ENCODE results near the gene POLR3H.
"Not testable (repeated sequence)": the region's sequence is repeated elsewhere in the genome, so short reads cannot be mapped to it uniquely, and the experiment has no call there.

The POLR3H gene

DNA sequence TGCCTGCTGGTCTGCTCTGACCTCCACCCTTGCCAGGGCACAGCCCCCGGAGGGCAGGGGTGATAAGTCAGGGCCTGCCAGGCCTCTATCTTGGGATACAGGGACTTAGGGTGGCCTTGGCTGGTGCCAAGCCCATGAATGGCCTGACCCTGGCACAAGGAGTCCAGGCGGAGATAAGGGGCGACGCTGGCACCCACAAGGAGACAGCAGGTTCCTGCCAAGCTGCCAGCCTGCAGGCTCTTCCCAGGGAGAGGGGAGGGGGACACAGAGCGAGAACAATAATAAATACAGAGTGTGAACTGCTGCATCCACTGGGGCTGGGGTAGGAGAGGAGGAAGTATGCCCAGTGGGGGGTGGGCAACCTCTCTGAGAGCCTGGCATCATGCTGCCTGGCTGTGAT lies 17.5 kb upstream of the POLR3H start:
- TF ChIP-seq, protein P1, sequence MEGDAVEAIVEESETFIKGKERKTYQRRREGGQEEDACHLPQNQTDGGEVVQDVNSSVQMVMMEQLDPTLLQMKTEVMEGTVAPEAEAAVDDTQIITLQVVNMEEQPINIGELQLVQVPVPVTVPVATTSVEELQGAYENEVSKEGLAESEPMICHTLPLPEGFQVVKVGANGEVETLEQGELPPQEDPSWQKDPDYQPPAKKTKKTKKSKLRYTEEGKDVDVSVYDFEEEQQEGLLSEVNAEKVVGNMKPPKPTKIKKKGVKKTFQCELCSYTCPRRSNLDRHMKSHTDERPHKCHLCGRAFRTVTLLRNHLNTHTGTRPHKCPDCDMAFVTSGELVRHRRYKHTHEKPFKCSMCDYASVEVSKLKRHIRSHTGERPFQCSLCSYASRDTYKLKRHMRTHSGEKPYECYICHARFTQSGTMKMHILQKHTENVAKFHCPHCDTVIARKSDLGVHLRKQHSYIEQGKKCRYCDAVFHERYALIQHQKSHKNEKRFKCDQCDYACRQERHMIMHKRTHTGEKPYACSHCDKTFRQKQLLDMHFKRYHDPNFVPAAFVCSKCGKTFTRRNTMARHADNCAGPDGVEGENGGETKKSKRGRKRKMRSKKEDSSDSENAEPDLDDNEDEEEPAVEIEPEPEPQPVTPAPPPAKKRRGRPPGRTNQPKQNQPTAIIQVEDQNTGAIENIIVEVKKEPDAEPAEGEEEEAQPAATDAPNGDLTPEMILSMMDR (IDR thresholded peaks at IDR 0.05; ENCODE audit: insufficient read depth, low read length), result no peak
- TF ChIP-seq SPI1 (IDR thresholded peaks at IDR 0.05; ENCODE audit: borderline replicate concordance, low read depth), result no peak
- TF ChIP-seq GABPA (IDR thresholded peaks at IDR 0.05; ENCODE audit: low read depth), result no peak
- TF ChIP-seq POLR2AphosphoS5 (IDR thresholded peaks at IDR 0.05; ENCODE audit: low read depth), result no peak
- no peak for TF ChIP-seq REST (IDR thresholded peaks at IDR 0.05; ENCODE audit: insufficient replicate concordance, low read depth)
- no peak overlapping the region for H3K27ac ChIP-seq (replicated peaks)
- no peak overlapping the region for H3K4me3 ChIP-seq (replicated peaks; ENCODE audit: insufficient read depth, low read length)
- no peak for DNase-seq (ENCODE audit: low read depth in 1 of 2, low spot score in 1 of 2)
- peaks cover 12% of the 10 kb centered on the region for H3K27me3 ChIP-seq (ENCODE audit: insufficient read depth, poor library complexity, severe bottlenecking)

DNA sequence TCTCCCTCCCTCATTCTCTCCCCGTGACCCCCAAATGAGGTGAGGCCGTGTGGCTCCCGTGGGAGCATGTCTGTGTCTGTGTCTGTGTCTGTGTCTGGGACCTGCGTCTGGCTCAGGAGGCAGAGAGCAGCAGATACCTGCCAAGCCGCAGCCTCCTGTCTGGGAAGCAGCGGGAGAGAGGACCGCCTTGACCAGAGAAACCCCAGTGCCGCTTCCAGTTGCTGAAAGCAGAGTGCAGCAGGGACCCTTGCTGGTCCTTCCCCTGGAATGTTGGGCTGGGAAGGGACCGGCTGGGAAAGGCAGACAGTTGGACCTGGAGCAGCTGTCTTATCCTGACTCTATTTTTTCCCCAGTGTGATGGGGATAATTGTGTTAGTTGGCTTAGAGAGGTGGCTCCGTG lies 17.1 kb upstream of the POLR3H start:
- TF ChIP-seq SPI1 (IDR thresholded peaks at IDR 0.05; ENCODE audit: borderline replicate concordance, low read depth) (no peak), POLR2AphosphoS5 (IDR thresholded peaks at IDR 0.05; ENCODE audit: low read depth) (no peak), REST (IDR thresholded peaks at IDR 0.05; ENCODE audit: insufficient replicate concordance, low read depth) (no peak), GABPA (IDR thresholded peaks at IDR 0.05; ENCODE audit: low read depth) (no peak)
- TF ChIP-seq, protein P1 (IDR thresholded peaks at IDR 0.05; ENCODE audit: insufficient read depth, low read length), result no peak
- Histone ChIP-seq H3K27ac (replicated peaks) (no peak overlapping the region), H3K27me3 (ENCODE audit: insufficient read depth, poor library complexity, severe bottlenecking) (peaks cover 12% of the 10 kb centered on the region), H3K4me3 (replicated peaks; ENCODE audit: insufficient read depth, low read length) (no peak overlapping the region)
- no peak for DNase-seq (ENCODE audit: low read depth in 1 of 2, low spot score in 1 of 2)

DNA sequence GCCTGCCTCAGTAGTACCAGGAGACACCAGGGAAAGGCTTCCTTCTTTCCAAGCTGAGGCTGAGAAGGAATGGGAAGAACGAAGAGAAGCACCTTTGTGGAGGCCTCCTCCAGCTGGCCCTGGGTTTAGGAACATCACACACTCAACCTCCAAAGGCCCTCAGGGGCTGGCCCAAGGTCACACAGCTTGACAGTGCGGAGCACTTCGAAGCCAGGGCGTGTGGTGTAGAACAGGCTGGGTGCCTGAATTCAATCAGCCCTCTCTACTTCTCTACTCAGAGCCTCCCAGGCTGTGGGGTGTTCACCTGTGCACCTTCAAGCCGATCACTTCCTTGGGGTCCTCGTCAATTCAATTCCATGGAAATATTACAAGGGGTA lies 15.8 kb upstream of the POLR3H start:
- DNase-seq (ENCODE audit: low read depth in 1 of 2, low spot score in 1 of 2), result no peak
- no peak overlapping the region for H3K27ac ChIP-seq (replicated peaks)
- peaks cover 12% of the 10 kb centered on the region for H3K27me3 ChIP-seq (ENCODE audit: insufficient read depth, poor library complexity, severe bottlenecking)
- no peak overlapping the region for H3K4me3 ChIP-seq (replicated peaks; ENCODE audit: insufficient read depth, low read length)
- TF ChIP-seq GABPA (IDR thresholded peaks at IDR 0.05; ENCODE audit: low read depth), result no peak
- TF ChIP-seq POLR2AphosphoS5 (IDR thresholded peaks at IDR 0.05; ENCODE audit: low read depth), result no peak
- TF ChIP-seq, protein P1 (IDR thresholded peaks at IDR 0.05; ENCODE audit: insufficient read depth, low read length), result no peak
- no peak for TF ChIP-seq REST (IDR thresholded peaks at IDR 0.05; ENCODE audit: insufficient replicate concordance, low read depth)
- no peak for TF ChIP-seq SPI1 (IDR thresholded peaks at IDR 0.05; ENCODE audit: borderline replicate concordance, low read depth)

DNA sequence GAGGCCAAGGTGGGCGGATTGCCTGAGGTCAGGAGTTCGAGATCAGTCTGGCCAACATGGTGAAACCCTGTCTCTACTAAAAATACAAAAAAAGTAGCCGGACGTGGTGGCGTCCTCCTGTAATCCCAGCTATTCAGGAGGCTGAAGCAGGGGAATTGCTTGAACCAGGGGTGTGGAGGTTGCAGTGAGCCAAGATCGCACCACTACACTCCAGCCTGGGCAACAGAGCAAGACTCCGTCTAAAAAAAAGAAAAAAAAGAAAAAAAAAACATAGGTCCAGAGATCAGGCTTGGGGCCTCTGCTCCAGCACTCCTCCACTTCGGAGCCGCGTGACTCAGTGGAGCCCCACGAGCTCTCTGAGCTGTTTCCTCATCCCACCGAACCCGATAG lies 14.0 kb upstream of the POLR3H start:
- H3K4me3 ChIP-seq (replicated peaks; ENCODE audit: insufficient read depth, low read length); DNase-seq (ENCODE audit: low read depth in 1 of 2, low spot score in 1 of 2); H3K27ac ChIP-seq (replicated peaks): not testable (repeated sequence)
- peaks cover 12% of the 10 kb centered on the region for H3K27me3 ChIP-seq (ENCODE audit: insufficient read depth, poor library complexity, severe bottlenecking)
